Kidney capillary endothelial cell (primary cell): ENCODE results near the gene BRWD1.
"Not testable (repeated sequence)": the region's sequence is repeated elsewhere in the genome, so short reads cannot be mapped to it uniquely, and the experiment has no call there.

Experiments used
- DNase-seq: peaks from one replicate; pipeline ENCODE4 v3.0.0-alpha.2; 2018; ENCODE audit warnings: low spot score

Gene BRWD1

GRCh38 chr21:39173716-39174680 is 139.4 kb downstream of the BRWD1 start:
- DNase-seq, result no peak

GRCh38 chr21:39169906-39170305 is 143.5 kb downstream of the BRWD1 start:
- no peak for DNase-seq

DNA sequence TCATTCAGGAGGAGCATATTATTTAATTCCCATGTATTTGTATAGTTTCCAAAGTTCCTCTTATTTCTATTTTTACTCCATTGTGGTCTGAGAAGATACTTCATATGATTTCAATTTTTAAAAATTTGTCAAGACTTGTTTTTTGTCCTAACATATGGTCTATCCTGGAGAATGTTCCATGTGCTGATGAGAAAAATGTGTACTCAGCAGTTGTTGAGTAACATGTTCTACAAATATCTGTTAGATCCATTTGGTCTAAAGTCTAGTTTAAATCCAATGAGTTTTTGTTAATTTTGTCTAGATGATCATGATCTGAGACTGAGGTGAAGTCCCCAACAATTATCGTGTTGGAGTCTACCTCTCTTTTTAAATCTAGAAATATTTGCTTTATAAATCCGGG is 144.6 kb downstream of the BRWD1 start:
- DNase-seq, result no peak

GRCh38 chr21:39164523-39164922 is 148.9 kb downstream of the BRWD1 start:
- no peak for DNase-seq

DNA sequence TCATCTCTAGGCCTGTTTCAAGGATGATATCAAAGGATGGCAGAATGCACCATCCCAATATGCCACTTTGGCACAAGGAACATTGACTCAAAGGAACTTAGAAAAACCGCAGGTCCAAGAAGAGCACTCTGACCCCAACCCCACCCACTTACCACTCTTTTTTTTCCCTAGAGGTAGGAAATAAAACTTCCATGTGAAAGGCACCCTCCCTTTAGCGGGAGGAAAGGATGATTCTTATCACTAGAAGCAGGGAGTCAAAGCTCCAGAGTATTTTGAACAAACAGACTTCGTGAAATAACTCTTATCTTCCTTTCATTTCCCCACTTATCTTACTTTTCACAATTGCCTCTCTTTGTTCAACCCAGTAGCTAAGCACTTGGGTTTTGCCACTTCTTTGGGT is 152.4 kb downstream of the BRWD1 start:
- DNase-seq, result no peak

- no peak for DNase-seq
These were observed 153.9 kb downstream of the BRWD1 start for GRCh38 chr21:39159342-39160063.

GRCh38 chr21:39157241-39157640 is 156.2 kb downstream of the BRWD1 start:
- DNase-seq, result not testable (repeated sequence)

DNA sequence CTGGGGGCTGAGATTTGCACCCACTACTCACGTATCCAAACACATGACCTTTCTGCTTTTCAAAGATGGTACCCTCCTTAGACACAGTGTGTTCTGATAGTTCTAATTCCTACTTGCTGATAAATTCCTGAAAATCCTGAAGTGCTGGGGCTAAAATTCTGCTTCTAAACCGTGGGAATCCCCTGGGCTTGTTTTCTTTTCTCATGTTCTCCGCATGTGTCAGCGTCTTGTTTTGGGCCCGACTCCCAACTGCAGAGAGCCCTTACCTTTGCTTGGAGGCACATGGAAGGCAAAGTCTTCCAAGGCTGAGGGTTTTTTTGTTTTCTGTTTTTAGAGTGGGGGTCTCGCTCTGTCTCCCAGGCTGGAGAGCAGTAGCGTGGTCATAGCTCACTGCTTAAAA is 157.4 kb downstream of the BRWD1 start:
- DNase-seq, result no peak

DNA sequence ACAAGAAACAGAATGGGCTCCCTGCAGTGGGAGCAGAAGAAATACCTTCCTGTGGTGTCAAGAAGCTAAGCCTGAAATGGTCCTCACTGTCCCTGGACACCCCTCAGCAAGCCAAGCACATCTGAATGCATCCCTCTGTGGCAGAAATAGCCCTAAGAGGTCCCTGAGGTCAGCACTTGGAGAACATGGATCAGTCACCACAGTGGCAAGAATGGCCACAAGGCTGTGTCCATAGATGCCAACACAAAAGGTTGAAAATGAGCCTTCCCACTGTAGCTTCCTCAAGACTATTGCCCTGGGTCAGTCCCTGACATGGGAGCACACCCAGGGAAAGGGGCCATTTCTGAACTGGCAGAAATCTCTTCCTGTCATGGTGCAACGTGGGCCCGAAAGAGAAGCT is 157.9 kb downstream of the BRWD1 start:
- no peak for DNase-seq

DNA sequence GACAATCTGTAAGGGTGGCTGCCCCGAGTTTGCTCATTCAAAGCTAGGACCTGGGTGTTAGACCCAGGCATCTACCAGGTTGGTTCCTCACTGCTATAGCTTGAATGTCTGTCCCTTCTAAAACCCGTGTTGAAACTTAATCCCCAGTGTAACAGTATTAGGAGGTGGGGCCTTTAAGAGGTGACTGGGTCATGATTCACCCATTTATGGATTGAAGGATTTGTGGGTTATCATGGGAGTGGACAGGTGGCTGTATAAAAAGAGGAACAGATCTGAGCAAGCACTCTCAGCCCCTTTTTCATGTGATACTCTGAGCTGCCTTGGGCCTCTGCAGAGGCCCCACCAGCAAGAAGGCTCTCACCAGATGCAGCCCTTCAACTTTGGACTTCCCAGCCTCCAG is 159.6 kb downstream of the BRWD1 start:
- no peak for DNase-seq

DNA sequence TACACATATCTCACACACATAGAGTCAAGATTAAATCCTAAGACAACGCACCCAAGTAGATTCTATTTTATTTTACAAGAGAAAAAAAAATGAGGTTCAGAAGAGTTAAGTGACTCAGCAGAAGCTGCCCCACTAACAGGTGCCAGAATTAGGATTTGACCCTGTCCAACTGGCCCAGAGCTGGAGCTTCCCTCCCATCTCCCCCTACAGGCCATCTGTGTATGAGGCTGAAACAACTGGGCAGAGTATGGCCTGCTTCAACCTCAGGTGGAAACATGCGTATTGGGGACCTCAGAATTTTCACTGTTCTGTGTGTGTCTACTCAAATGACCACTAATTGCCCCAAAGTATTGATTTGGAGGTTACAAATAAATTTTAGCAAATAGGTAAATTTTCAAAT is 160.1 kb downstream of the BRWD1 start:
- no peak for DNase-seq

GRCh38 chr21:39152271-39152670 is 161.2 kb downstream of the BRWD1 start:
- no peak for DNase-seq

- DNase-seq, result no peak
These were observed 162.6 kb downstream of the BRWD1 start for GRCh38 chr21:39150877-39151276.

GRCh38 chr21:39150316-39150715 is 163.1 kb downstream of the BRWD1 start:
- DNase-seq, result no peak

GRCh38 chr21:39149882-39150281 is 163.6 kb downstream of the BRWD1 start:
- no peak for DNase-seq

- no peak for DNase-seq
These were observed 164.5 kb downstream of the BRWD1 start for GRCh38 chr21:39148975-39149374.

- no peak for DNase-seq
These were observed 169.2 kb downstream of the BRWD1 start for GRCh38 chr21:39144191-39144590.

GRCh38 chr21:39142972-39143371 is 170.5 kb downstream of the BRWD1 start:
- peak; percentile 32 for DNase-seq

GRCh38 chr21:39141502-39141901 is 171.9 kb downstream of the BRWD1 start:
- no peak for DNase-seq

- no peak for DNase-seq
These were observed 175.9 kb downstream of the BRWD1 start for GRCh38 chr21:39137248-39138178.

DNA sequence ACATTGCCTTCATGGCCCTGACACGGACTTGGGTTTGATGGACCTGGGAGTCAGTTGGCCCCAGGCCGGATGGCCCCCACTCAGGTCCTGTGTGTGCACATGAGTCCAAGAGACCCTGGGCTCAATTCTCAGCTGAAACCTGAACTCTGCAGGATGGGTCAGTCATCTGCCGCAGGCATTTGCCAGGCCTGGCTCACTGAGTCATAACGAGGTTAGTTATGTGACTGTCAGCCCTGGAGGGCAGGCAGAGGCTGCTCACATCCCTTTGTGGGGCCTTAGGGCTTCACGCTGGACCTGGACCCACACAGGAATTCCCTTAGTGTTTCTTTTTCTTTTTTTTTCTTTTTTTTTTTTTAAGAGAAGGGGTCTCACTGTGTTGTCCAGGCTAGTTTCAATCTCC is 176.7 kb downstream of the BRWD1 start:
- no peak for DNase-seq

- DNase-seq, result peak; percentile 60
These were observed 177.3 kb downstream of the BRWD1 start for GRCh38 chr21:39136138-39136537.
